NK-92 (cell line): ENCODE data around the gene IFNLR1.

Experiments
- DNase-seq: peaks from one replicate; lab custom pipeline; 2025; ENCODE audit not compliant: unreplicated experiment; lab: John Stamatoyannopoulos, UW

IFNLR1 gene

GRCh38 chr1:24124980-24125379 lies 62.1 kb downstream of the IFNLR1 start:
- no peak for DNase-seq

- DNase-seq: no peak
These were observed 63.5 kb downstream of the IFNLR1 start for GRCh38 chr1:24123611-24124010.

- no peak for DNase-seq
These were observed 64.3 kb downstream of the IFNLR1 start for GRCh38 chr1:24122776-24123175.

GRCh38 chr1:24121406-24121805 lies 65.7 kb downstream of the IFNLR1 start:
- no peak for DNase-seq

- no peak for DNase-seq
These were observed 66.1 kb downstream of the IFNLR1 start for GRCh38 chr1:24120965-24121364.

- no peak for DNase-seq
These were observed 67.0 kb downstream of the IFNLR1 start for GRCh38 chr1:24119859-24120756.

GRCh38 chr1:24119489-24119858 lies 67.6 kb downstream of the IFNLR1 start:
- no peak for DNase-seq

GRCh38 chr1:24118410-24119242 lies 68.5 kb downstream of the IFNLR1 start:
- DNase-seq: no peak

GRCh38 chr1:24117722-24118409 lies 69.2 kb downstream of the IFNLR1 start:
- no peak for DNase-seq

GRCh38 chr1:24117132-24117531 lies 70.0 kb downstream of the IFNLR1 start:
- no peak for DNase-seq

GRCh38 chr1:24114753-24115152 lies 72.3 kb downstream of the IFNLR1 start:
- no peak for DNase-seq

GRCh38 chr1:24113641-24114033 lies 73.5 kb downstream of the IFNLR1 start:
- no peak for DNase-seq

- no peak for DNase-seq
These were observed 74.9 kb downstream of the IFNLR1 start, which contains the start of gene MYOM3 for GRCh38 chr1:24111996-24112779. MYOM3 (minus strand) TSS chr1:24112135; CDS start chr1:24108636, 3,499 bp downstream.

GRCh38 chr1:24111262-24111995 lies 75.7 kb downstream of the IFNLR1 start:
- DNase-seq: no peak

GRCh38 chr1:24110642-24111261 lies 76.3 kb downstream of the IFNLR1 start:
- no peak for DNase-seq

GRCh38 chr1:24109686-24110475 lies 77.2 kb downstream of the IFNLR1 start:
- no peak for DNase-seq

- DNase-seq: no peak
These were observed 78.0 kb downstream of the IFNLR1 start for GRCh38 chr1:24109166-24109483.

- DNase-seq: no peak
These were observed 78.5 kb downstream of the IFNLR1 start for GRCh38 chr1:24108334-24109165.
